BLaER1 treated with 17β-estradiol and CSF1 and Interleukin-3, amounts not matched to agents 10 nM and 100 nM (cell line): ENCODE measurements around the gene SFTPD.
A peak's percentile ranks its signal among the peaks of the same experiment; 100 is the strongest.
"Not testable (repeated sequence)": the region's sequence is repeated elsewhere in the genome, so short reads cannot be mapped to it uniquely, and the experiment has no call there.

ENCODE experiments used
- H3K27ac ChIP-seq, 11 experiments: shearing (Covaris generic); formaldehyde crosslinking; 2 replicates each; pipeline ENCODE4 v1.8.1; 2022
- H3K27me3 ChIP-seq, 11 experiments: shearing (Covaris generic); formaldehyde crosslinking; 2 replicates each; pipeline ENCODE4 v1.8.1; 2022
- H3K36me3 ChIP-seq, 11 experiments: shearing (Covaris generic); formaldehyde crosslinking; 2 replicates each; pipeline ENCODE4 v1.8.1; 2022
- H3K4me1 ChIP-seq, 10 experiments: shearing (Covaris generic); formaldehyde crosslinking; 2 replicates each; pipeline ENCODE4 v1.8.1; 2022
- H3K4me2 ChIP-seq, 11 experiments: shearing (Covaris generic); formaldehyde crosslinking; 2 replicates each; pipeline ENCODE4 v1.8.1; 2022
- H3K4me3 ChIP-seq, 10 experiments: shearing (Covaris generic); formaldehyde crosslinking; 2 replicates each; pipeline ENCODE4 v1.8.1; 2022
- H3K9ac ChIP-seq, 11 experiments: shearing (Covaris generic); formaldehyde crosslinking; 2 replicates each; pipeline ENCODE4 v1.8.1; 2022
- H3K9me3 ChIP-seq, 11 experiments: shearing (Covaris generic); formaldehyde crosslinking; replicated peaks in 1 of 11; 2 replicates each; pipeline ENCODE4 v1.8.1; 2022
- H4K20me1 ChIP-seq, 11 experiments: shearing (Covaris generic); formaldehyde crosslinking; 2 replicates each; pipeline ENCODE4 v1.8.1; 2022
- Cebpa-rat ChIP-seq, 11 experiments: shearing (Covaris generic); IDR thresholded peaks; 2 replicates each; pipeline ENCODE4 v1.8.1; 2022

SFTPD gene

DNA sequence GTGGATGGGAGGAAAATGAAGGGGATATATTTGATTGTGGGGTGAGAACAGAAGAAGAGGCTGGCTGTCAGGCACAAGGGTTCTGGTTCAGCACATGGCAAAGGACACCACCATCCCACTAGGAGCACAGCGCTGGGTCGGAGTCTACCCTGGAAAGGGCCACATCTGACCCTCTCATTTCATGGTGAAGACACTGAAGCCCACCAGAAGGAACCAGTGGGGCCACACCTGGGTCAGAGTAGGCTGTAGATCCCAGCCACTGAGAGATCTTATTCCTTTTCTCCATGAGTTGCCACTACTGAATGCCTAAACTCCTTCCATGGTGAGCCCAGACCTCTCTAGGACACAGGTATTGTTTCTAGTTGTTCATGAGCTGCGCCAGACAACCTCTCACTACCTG is 25.8 kb downstream of the SFTPD start:
- Histone ChIP-seq H3K4me2 (no peak overlapping the region), H3K9ac (no peak overlapping the region), H3K27me3 (no peaks in the 10 kb centered on the region), H3K4me3 (no peak overlapping the region), H3K36me3 (no peaks in the 10 kb centered on the region), H3K9me3 (peaks cover 0 to 8% (median 0%) of the 10 kb centered on the region in 11 experiments; a peak in 1 of 22 replicates), H3K4me1 (no peaks in the 10 kb centered on the region), H4K20me1 (no peaks in the 10 kb centered on the region; a peak in 1 of 22 replicates), H3K27ac (no peak overlapping the region)
- no peak for TF ChIP-seq Cebpa-rat (IDR thresholded peaks at IDR 0.05)

DNA sequence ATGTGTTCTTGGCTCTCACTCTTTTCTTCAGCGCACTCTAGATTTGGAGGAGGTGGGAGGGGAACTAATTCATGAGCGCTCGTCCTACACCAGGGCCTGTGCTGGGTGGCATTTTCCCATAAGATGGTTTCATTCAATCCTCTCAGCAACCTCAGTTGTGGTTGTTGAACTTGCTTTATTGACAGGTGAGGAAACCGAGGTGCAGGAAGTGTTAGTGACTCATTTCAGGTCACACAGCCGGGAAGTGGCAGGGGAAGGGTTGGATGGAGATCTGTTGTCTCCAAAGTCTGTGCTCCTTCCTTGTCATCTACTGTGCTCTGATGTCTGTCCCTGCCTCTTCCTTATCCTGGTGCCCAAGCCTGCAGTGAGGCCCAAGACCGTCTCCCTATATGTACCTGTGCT is 26.9 kb downstream of the SFTPD start:
- not testable (repeated sequence) for H3K4me1 ChIP-seq, H3K4me2 ChIP-seq, H3K9ac ChIP-seq, H3K27me3 ChIP-seq, H3K4me3 ChIP-seq, H3K9me3 ChIP-seq, H3K36me3 ChIP-seq, H3K27ac ChIP-seq, H4K20me1 ChIP-seq

DNA sequence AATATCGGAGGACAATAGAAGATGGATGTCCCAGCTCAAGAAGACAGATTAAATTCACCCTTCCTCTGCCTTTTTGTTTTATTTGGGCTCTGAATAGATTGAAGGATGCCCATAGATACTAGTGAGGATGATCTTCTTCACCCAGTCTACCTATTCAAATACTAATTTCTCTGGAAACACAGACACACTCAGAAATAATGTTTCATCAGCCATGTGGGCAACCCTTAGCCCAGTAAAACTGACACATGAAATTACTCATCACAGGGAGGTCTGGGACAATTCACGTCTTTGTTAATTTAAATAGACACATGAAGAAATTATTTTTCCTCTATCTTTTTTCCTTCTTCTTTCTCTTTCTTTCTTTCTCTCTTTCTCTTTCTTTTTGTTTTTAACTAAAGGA is 33.1 kb downstream of the SFTPD start:
- H3K36me3 ChIP-seq, H3K27ac ChIP-seq, H3K4me1 ChIP-seq, H3K9me3 ChIP-seq, H3K4me3 ChIP-seq, H4K20me1 ChIP-seq, H3K9ac ChIP-seq, H3K27me3 ChIP-seq, H3K4me2 ChIP-seq: not testable (repeated sequence)

DNA sequence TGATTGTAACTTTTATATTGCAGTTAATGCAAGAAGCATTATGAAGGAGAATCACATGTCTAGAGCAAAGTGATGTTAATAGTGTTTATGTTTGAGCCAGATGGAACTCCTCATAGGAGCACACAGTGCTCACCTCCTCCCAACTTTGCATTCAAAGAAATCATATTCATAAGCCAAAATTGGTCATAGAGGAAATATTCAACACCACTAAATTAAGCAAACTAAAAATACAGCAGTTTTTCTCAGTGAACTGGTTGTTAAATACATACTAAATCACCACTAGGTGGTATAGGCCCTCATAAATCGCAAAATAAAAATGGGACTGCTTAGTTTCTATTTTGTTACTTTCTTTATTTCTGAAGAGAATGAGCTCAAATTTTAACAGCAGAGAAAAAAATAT is 34.4 kb downstream of the SFTPD start:
- not testable (repeated sequence) for H3K4me2 ChIP-seq, H3K9me3 ChIP-seq, H3K36me3 ChIP-seq, H3K27me3 ChIP-seq, H3K4me3 ChIP-seq, H3K4me1 ChIP-seq, H3K9ac ChIP-seq, H4K20me1 ChIP-seq, H3K27ac ChIP-seq

DNA sequence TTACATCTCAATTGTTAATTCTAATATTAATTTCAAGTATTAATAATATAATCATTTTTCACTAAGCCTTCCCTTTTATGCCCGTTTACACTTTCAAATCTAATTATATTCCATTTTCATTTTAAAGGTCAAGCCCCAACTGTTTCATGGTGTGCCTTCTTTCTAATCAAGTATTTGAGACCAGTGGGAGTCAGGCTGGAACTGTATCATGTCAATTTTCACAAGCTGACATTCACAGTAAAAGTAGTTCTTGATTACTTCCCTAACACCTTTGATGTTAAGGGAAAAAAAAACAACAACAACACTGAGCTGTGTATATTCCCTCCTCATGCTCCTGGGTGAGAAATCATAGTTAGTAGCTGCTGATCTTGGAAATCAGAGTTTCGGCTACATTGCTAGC is 38.1 kb downstream of the SFTPD start:
- Histone ChIP-seq H3K4me1 (no peaks in the 10 kb centered on the region), H3K36me3 (no peaks in the 10 kb centered on the region), H4K20me1 (no peaks in the 10 kb centered on the region), H3K9ac (no peak overlapping the region), H3K9me3 (no peaks in the 10 kb centered on the region), H3K4me2 (no peak overlapping the region), H3K4me3 (no peak overlapping the region), H3K27ac (no peak overlapping the region), H3K27me3 (peaks cover 0 to 12% (median 5%) of the 10 kb centered on the region in 11 experiments; a peak in 17 of 22 replicates)
- TF ChIP-seq Cebpa-rat (IDR thresholded peaks at IDR 0.05): no peak

DNA sequence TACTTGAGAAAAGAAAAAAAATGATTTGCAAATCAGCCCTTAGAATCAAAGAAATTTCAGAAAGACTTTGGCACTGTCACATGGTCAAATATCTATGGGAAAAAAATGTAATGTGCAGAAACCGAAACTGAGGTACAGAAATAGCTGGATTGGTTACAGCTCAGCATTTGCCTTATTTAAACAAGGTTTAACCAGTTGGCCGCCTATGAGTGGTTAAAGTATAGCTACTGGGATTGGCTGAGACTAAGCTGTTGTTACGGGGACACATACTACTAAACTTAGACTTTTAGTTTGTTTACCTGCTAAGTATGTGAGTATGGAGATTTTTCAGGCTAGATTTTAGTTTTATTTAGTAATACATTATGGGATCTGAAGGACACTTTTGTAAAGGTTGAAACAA is 38.6 kb downstream of the SFTPD start:
- Histone ChIP-seq H3K4me3 (no peak overlapping the region), H3K4me1 (no peaks in the 10 kb centered on the region), H3K27me3 (peaks cover 5 to 17% (median 10%) of the 10 kb centered on the region in 11 experiments), H3K9ac (no peak overlapping the region), H3K4me2 (no peak overlapping the region), H3K27ac (no peak overlapping the region), H3K36me3 (no peaks in the 10 kb centered on the region), H4K20me1 (no peaks in the 10 kb centered on the region), H3K9me3 (0 out of 22 replicates have a peak, but pooled peaks cover 0 to 1% (median 0%) of the 10 kb centered on the region in 11 experiments)
- no peak for TF ChIP-seq Cebpa-rat (IDR thresholded peaks at IDR 0.05)

DNA sequence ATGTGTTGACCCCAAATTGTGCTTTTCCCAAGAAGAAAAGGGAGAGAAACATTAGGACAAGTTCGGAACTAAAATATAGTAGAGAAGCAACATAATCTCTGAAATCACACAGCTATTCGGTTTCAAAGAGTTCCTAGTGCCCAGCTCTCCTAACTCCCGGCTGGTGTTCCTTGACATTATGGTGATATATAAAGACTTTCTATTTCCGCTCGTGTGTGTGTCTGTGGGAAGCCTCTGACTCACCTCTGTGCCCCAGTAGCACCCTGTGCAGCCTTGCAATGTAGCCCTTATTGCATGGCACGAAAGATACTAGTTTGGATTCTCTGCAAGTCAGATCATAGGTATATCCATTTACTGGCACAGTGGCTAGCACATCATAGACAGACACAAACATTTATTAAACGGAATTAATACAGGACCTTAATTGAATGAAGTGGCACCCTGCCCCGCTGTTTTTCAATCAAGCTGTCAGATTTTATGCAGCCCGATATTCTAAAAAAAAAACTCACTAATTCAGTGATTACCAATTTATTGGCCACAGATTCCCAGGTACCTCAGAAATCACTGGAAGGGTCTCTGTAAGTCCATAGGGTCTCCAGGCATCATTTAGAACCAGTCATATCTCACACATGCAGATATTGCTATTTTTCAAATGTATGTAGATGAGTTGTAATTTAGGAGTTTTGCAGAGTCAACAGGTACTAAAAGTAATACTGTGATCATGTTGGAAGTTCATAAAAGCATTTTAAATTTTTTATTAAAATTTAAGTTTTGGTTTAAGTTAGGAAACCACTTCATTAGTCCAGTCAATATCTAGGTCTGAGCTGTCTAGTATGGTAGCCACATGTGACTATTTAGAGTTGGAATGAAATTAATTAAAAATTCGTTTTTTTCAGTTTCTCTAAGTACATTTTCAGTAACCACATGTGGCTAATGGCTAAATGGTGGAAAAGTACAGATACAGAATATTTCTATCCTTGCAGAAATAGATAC is 43.3 kb downstream of the SFTPD start:
- no peaks in the 10 kb centered on the region for H4K20me1 ChIP-seq
- peaks cover 23 to 43% (median 34%) of the 10 kb centered on the region in 11 experiments for H3K27me3 ChIP-seq
- H3K4me1 ChIP-seq: no peaks in the 10 kb centered on the region
- peaks cover 0 to 18% (median 14%) of the 10 kb centered on the region in 11 experiments; a peak in 16 of 22 replicates for H3K9me3 ChIP-seq
- no peak overlapping the region; a peak in 1 of 20 replicates for H3K4me3 ChIP-seq
- no peaks in the 10 kb centered on the region for H3K36me3 ChIP-seq
- TF ChIP-seq Cebpa-rat (IDR thresholded peaks at IDR 0.05): no peak
- H3K27ac ChIP-seq: no peak overlapping the region
- H3K9ac ChIP-seq: no peak overlapping the region
- H3K4me2 ChIP-seq: peak overlapping the region in 1 of 11 experiments; percentile 56; a peak in 1 of 22 replicates

DNA sequence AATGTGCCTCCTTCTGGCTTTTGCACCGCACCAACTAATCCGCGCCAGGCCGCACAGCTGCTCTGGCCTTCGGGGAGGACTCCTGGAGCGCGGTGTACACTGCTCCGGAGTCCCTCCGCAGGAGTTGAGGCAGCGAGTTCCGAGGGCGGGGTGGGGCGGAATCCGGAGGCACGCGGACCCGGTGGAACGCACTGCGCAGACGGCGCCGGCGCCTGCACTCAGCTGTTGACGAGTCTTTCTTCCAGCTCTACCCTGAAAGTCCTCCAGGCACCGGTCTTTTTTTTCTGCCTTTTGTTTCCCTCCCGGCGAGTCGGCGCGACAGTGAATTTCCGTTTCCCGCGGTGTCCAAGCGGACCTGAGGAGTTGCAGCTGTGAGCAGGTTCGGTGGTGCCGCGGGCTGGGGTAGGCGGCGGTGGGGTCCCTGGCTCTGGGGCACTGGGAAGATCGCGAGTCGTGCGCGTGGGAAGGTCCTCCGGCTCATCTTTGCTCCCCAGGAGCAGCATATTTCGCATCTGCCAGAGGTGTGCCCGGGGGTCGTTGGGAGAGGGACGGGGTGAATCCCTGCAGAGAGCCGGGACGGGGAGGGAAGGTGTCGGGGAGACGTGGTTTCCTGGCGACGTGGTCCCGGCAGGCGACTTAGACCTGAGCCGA is 44.1 kb downstream of the SFTPD start:
- no peak overlapping the region for H3K9ac ChIP-seq
- peak overlapping the region in 4 of 11 experiments; percentile 18 to 56 (median 30); a peak in 6 of 22 replicates for H3K4me2 ChIP-seq

DNA sequence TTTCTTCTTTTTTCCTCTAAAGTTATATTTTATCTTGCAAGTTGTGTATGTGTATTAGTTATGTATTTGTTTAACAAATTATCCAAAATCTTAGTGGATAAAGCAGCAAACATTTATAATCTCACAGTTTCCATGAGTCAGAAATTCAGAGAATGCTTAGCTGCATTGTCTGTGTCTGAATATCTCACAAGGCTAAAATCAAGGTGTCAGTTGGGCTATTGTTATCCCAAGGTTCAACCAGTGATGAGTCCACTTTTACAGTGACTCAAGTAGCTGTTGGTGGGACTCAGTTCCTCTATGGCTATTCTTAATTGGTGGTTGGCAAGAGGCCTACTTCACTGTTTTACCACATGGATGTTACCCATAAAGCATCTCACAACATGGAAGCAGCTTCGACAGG is 47.3 kb downstream of the SFTPD start:
- not testable (repeated sequence) for H3K4me3 ChIP-seq, H3K27ac ChIP-seq, H3K9ac ChIP-seq, H3K36me3 ChIP-seq, H4K20me1 ChIP-seq, H3K4me2 ChIP-seq, H3K4me1 ChIP-seq
- Histone ChIP-seq H3K9me3 (peaks cover 0 to 18% (median 14%) of the 10 kb centered on the region in 11 experiments; a peak in 16 of 22 replicates), H3K27me3 (peaks cover 23 to 38% (median 34%) of the 10 kb centered on the region in 11 experiments)

More for the DNA sequence above, 44.1 kb downstream of the SFTPD start:
- no peaks in the 10 kb centered on the region for H3K36me3 ChIP-seq
- H3K4me3 ChIP-seq: peak overlapping the region in 4 of 10 experiments; percentile 4 to 37 (median 21); a peak in 4 of 20 replicates
- no peaks in the 10 kb centered on the region for H4K20me1 ChIP-seq
- peaks cover 0 to 18% (median 14%) of the 10 kb centered on the region in 11 experiments; a peak in 16 of 22 replicates for H3K9me3 ChIP-seq
- H3K4me1 ChIP-seq: no peaks in the 10 kb centered on the region
- no peak overlapping the region for H3K27ac ChIP-seq
- TF ChIP-seq Cebpa-rat (IDR thresholded peaks at IDR 0.05): no peak
- H3K27me3 ChIP-seq: peaks cover 23 to 43% (median 34%) of the 10 kb centered on the region in 11 experiments
